Motor neuron (in vitro differentiated cells): Measurements from ENCODE around the gene TIAL1. TPM values are rescaled to one million over a fixed set of nuclear protein-coding genes. Genes with fewer than 3 reads are reported as not detected.
"Not testable (repeated sequence)": the region's sequence is repeated elsewhere in the genome, so short reads cannot be mapped to it uniquely, and the experiment has no call there.

Experiments used
- ATAC-seq, 8 experiments: fragments of 200-7000 bp; cut with Tn5 transposase; replicated peaks in 6 of 8; 2 replicates each; pipeline ENCODE4 v1.8.0; 2021; ENCODE audit warnings: mild to moderate bottlenecking in 8 of 8, moderate library complexity in 8 of 8
- H3K27ac ChIP-seq, 2 donors: fragments of 250-450 bp; sonication (Bioruptor Pico); 2 replicates each; pipeline ENCODE4 v1.9.0; 2021; ENCODE audit warnings: antibody characterized with exemption in 2 of 2, mild to moderate bottlenecking in 2 of 2, moderate library complexity in 1 of 2
- H3K4me1 ChIP-seq, 2 donors: fragments of 250-450 bp; sonication (Bioruptor Pico); replicated peaks in 1 of 2; 2 replicates each; pipeline ENCODE4 v1.6.1; 2021; ENCODE audit warnings: antibody characterized with exemption in 2 of 2, mild to moderate bottlenecking in 2 of 2, moderate library complexity in 1 of 2
- H3K4me3 ChIP-seq, 5 donors: fragments of 250-450 bp; sonication (Bioruptor Pico); 2 replicates each; pipeline ENCODE4 v1.9.0; 2021; ENCODE audit warnings: antibody characterized with exemption in 5 of 5, mild to moderate bottlenecking in 5 of 5, moderate library complexity in 4 of 5
- WGBS, 10 experiments: fragments of 450-650 bp; shearing (Covaris generic); methylation state at CpG; one replicate each; pipeline ENCODE4 v1.0.0; 2022; 5-methylcytosine and 5-hydroxymethylcytosine counted together
- in situ Hi-C, 9 experiments: fragments of 400-800 bp; cut with MboI; loops; one replicate each; pipeline ENCODE4 v1.15.0; 2021; ENCODE audit warnings: low sequenced_read_pairs in 9 of 9, low pct_unique_long_range_greater_than_20kb in 2 of 9; ENCODE audit not compliant: unreplicated experiment in 9 of 9
- total RNA-seq, 8 experiments: library from RNA; unstranded; fragments of 300-600 nt; gene quantifications; 2 replicates each; pipeline versions ENCODE4 v1.2.3 to v1.2.4, GENCODE V29; 2022

TIAL1 gene
- total RNA-seq, 8 experiments from 2014 or later, result 26.3 to 119 (median 44.0) TPM

DNA sequence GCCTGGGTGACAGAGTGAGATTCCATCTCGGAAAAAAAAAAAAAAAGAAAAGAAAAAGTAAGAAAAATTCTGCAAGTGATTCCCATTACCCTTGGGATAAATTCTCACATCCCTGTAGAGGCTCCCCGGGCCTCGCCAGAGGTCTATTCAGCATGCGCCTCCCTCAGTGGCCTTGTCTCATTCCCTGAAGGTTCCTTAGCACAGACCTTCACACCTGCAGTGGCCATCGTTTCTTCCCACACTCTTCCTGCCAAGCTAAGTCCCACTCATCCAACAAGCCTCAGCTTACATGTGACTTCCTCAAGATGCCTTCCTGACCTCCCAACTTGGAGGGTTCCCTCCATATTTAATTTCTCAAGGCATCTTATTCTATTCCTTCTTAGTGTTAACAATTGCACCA, 33.5 kb upstream of the TIAL1 start:
- 33 to 90% (median 82%) methylated on average over 1 to 5 of the region's 5 CpGs; no CpG with 5 or more reads in 1 of the 10 experiments for WGBS, 10 experiments

DNA sequence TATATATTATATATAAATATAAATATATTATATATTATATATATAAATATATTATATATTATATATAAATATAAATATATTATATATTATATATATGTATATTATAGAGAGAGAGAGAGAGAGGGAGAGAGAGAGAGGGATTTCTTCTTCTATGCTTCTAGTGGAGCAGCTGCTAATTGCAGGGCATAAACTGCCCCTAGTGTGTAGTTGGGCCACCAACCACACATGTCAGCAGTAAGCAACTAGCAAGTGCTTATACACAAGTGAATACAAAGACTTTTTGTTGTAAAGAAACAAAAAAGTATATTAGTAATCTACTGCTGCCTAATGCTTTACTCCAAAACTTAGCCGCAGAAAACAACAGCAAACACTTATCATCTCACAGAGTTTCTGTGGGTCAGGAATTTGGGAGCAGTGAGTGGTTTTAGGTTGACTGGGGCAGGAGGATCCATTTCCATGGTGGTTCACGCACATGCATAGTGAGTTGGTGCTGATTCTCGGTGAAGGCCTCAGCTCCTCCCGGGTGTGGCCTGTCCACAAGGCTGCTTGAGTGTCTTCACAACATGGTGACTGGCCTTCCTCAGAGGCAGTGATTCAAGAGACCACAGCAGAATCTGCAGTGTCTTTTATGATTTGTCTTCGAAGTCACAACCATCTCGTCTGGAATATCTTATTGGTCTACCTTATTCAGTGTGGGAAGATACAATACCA, 29.0 kb upstream of the TIAL1 start:
- Histone ChIP-seq H3K4me3 (no peak overlapping the region), H3K4me1 (no peaks in the 10 kb centered on the region), H3K27ac (no peak overlapping the region)
- in situ Hi-C loops, result no loop called here
- ATAC-seq, result no peak
- 92 to 96% (median 92%) methylated on average over 4 to 6 of the region's 6 CpGs; no CpG with 5 or more reads in 7 of the 10 experiments for WGBS, 10 experiments

More for the DNA sequence above, 33.5 kb upstream of the TIAL1 start:
- Histone ChIP-seq H3K4me1 (no peaks in the 10 kb centered on the region), H3K4me3 (no peak overlapping the region), H3K27ac (no peak overlapping the region)
- in situ Hi-C loops, result no loop called here
- ATAC-seq, result no peak

DNA sequence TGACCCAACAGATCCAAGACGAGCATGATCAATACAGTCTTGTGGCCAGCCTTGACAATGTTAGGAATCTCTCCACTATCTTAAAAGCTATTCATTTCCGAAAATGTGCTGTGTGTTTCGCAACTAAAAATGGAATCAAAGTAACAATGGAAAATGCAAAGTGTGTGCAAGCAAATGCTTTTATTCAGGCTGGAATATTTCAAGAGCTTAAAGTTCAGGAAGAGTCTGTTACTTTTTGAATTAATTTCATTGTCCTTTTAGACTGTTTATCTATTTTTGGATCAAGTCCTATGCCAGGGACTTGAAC, 24.3 kb upstream of the TIAL1 start:
- no peak for ATAC-seq
- in situ Hi-C loops, result no loop called here
- no peak overlapping the region for H3K4me3 ChIP-seq
- H3K4me1 ChIP-seq, result no peaks in the 10 kb centered on the region
- WGBS, 10 experiments, result 20 to 93% (median 74%) methylated on average over 1 to 3 of the region's 3 CpGs; no CpG with 5 or more reads in 2 of the 10 experiments
- no peak overlapping the region for H3K27ac ChIP-seq

DNA sequence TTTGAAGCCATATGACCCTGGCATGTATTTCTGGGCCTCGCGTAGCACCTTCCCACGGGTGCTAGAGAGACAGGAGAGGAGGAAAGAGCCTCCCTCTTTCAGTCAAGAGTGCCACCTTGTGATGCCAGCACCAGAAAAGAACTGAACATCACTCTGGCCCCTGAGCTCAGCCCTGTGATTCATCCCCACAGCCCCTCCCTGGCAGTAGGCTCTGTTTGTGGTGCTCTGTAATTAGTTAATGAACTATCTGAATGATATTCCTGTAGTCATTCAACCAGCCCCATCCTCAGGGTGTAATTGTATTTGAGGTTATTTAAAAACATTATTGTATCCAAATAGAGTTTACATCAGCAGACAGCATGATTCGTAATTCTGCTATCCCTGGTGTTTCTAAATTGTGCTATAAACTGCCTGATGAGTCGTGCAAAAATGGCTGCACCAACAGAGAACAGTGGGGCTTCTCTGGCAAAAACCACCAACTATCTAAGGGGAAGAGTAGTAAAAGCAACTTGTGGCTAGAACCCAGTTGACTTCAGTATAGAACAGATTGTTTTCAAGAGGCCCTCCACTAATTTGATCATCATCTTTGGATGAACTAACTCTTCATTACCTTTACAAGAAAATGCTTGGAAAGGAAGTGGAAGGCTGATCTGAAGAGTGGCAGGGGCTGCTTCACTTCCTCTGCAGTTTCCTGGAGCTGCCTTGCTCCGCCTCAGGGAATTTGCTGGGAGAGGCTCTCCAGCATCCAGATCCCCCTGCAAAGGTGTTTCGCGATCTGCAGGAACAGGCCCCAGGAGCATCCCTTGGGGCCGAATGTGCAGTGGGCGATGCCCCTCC, 23.7 kb upstream of the TIAL1 start:
- Histone ChIP-seq H3K4me1 (no peaks in the 10 kb centered on the region), H3K4me3 (no peak overlapping the region), H3K27ac (no peak overlapping the region)
- peak in 5 of 8 experiments; percentile 66 to 96 (median 81) for ATAC-seq
- WGBS, 10 experiments, result 37 to 100% (median 89%) methylated on average over 1 to 6 of the region's 10 CpGs; no CpG with 5 or more reads in 1 of the 10 experiments
- in situ Hi-C loops, result no loop called here

DNA sequence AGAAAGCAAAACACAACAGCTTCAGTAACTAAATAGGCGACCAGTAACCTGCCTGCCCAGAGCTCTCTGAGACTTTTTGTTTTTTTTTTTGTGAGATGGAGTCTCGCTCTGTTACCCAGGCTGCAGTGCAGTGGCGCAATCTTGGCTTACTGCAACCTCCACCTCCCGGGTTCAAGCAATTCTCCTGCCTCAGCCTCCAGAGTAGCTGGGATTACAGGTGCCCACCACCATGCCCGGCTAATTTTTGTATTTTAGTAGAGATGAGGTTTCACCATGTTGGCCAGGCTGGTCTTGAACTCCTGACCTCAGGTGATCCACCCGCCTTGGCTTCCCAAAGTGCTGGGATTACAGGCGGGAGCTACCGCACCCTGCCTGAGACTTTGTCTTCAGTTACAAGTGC, 23.0 kb upstream of the TIAL1 start:
- 80 to 100% (median 93%) methylated on average over 1 to 6 of the region's 8 CpGs; no CpG with 5 or more reads in 3 of the 10 experiments for WGBS, 10 experiments
- H3K4me1 ChIP-seq, ATAC-seq, H3K4me3 ChIP-seq, H3K27ac ChIP-seq, in situ Hi-C loops: not testable (repeated sequence)

DNA sequence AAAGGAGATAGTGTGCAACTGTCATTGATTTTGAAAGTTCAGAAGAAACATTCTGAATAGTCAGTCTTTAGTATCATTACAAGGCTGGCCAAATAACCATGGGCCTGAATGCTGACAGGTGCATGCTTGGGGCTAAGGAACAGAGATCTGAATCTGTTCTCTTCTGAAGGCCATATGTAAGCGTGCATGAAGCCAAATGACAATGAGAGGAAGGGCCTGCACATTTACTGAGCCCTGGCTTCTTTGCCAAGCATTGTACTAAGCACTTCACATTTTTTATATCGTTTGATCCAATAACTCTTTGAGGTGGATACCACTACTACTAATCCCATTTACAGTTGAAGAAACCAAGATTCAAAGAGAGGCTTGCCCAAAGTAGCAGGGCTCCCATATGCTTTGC, 22.5 kb upstream of the TIAL1 start:
- no peak overlapping the region for H3K4me3 ChIP-seq
- H3K27ac ChIP-seq, result no peak overlapping the region
- in situ Hi-C loops, result no loop called here
- peak in 2 of 8 experiments; percentile 7 to 27 for ATAC-seq
- 0 to 100% (median 90%) methylated on average over 1 to 2 of the region's 2 CpGs; no CpG with 5 or more reads in 2 of the 10 experiments for WGBS, 10 experiments
- H3K4me1 ChIP-seq, result no peaks in the 10 kb centered on the region

DNA sequence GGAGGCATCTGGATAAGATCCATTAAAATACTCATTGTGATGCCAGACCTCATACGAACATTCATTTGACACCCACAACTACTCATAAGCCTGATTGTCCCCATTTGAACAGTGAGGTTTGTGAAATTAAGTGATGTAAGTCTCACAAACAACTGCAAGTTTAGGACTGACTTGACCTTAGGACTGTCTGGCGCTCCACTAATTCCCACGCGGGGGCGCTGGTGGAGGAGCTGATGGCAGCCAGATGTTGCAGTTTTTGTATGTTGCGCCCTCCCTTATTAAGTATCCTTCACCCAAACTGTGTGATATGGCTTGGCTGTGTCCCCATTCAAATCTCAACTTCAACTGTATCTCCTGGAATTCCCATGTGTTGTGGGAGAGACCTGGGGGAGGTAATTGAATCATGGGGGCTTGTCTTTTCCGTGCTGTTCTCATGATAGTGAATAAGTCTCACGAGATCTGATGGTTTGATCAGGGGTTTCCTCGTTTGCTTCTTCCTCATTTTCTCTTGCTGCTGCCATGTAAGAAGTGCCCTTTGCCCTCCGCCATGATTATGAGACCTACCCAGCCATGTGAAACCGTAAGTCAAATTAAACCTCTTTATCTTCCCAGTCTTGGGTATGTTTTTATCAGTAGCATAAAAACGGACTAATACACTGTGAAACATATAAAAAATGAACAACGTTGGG, 20.3 kb upstream of the TIAL1 start:
- Histone ChIP-seq H3K27ac (no peak overlapping the region), H3K4me3 (no peak overlapping the region), H3K4me1 (no peaks in the 10 kb centered on the region)
- in situ Hi-C loops, result no loop called here
- peak in 1 of 8 experiments; percentile 76 for ATAC-seq
- WGBS, 10 experiments, result 18 to 100% (median 82%) methylated on average over 1 to 11 of the region's 13 CpGs

DNA sequence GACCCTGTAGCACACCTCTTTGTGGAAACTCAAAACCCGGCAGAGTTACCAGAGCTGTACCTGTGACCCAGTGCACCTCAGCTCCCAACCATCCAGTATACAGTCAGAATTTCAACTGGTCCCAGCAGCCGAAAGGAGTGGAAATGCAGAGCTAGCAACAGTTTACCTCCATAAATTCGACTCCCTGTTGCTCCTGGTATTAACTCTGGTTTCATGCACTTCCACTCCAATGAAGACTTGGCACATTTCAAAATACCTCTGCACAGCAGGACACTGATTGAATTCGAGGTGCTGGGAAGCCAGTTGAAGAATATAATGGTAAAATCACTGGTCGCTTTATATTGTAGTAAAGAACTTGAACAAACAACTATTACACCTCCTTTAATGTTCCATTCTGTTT, 17.9 kb upstream of the TIAL1 start:
- Histone ChIP-seq H3K27ac (no peak overlapping the region), H3K4me3 (no peak overlapping the region), H3K4me1 (no peaks in the 10 kb centered on the region)
- ATAC-seq, result no peak
- in situ Hi-C loops, result no loop called here
- 40 to 100% (median 72%) methylated on average over 1 to 5 of the region's 5 CpGs; no CpG with 5 or more reads in 5 of the 10 experiments for WGBS, 10 experiments

DNA sequence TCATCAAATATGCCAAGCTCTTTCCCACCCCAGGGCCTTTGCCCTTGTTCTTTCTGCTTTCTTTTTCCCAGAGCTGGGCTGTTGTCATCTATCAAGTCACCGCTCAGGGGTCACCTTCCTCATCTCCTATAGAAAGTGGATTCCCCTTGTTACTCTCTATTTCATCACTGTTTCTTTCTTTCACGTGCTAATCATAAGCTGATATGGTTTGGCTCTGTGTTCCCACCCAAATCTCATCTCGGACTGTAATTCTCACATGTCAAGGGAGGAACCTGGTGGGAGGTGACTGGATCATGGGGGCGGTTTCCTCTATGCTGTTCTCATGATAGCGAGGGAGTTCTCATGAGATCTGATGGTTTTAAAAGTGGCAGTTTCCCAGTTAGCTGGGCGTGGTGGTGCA, 17.0 kb upstream of the TIAL1 start:
- WGBS, 10 experiments, result 69 to 96% (median 83%) methylated on average over 2 to 5 of the region's 6 CpGs; no CpG with 5 or more reads in 1 of the 10 experiments
- in situ Hi-C loops, result no loop called here
- no peak for ATAC-seq
- Histone ChIP-seq H3K4me1 (no peaks in the 10 kb centered on the region), H3K27ac (no peak overlapping the region), H3K4me3 (no peak overlapping the region)

DNA sequence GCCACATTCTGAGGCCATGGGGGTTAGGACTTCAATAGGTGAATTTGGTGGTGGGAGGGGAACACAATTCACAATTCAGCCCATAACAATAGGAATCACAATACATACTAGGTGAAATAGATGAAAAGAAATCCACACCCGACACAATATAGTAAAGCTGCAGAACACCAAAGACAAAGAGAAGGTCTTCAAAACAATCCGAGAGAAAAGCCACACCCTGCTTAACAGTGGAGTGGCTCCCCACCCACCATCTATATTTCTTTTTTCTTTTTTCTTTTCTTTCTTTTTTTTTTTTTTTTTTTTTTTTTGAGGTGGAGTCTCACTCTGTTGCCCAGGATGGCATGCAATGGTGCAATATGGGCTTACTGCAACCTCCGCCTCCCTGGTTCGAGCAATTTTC, 14.7 kb upstream of the TIAL1 start:
- WGBS, 10 experiments, result 60 to 91% (median 75%) methylated on average over 1 to 4 of the region's 4 CpGs
- ATAC-seq, result no peak
- in situ Hi-C loops, result no loop called here

DNA sequence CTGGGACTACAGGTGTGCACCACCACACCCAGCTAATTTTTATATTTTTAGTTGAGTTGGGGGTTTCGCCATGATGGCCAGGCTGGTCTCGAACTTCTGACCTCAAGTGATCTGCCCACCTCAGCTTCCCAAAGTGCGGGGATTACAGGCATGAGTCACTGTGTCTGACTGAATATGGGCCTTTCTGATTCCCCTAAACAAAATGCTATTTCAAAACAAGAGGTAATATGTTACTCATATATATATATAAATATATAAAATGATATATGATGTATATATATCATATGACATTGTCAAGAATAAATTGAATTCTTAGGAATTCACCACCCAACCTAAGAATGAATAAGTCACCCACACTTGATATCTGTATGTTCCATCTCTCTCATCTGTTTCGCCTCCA, 12.8 kb upstream of the TIAL1 start:
- H3K4me1 ChIP-seq, result peaks cover 0 to 4% of the 10 kb centered on the region in 2 donors
- in situ Hi-C loops, result no loop called here
- no peak overlapping the region for H3K27ac ChIP-seq
- 66 to 100% (median 94%) methylated on average over 1 to 4 of the region's 4 CpGs for WGBS, 10 experiments
- no peak for ATAC-seq
- H3K4me3 ChIP-seq, result no peak overlapping the region

More for the DNA sequence above, 14.7 kb upstream of the TIAL1 start:
- Histone ChIP-seq H3K4me1 (peaks cover 0 to 4% of the 10 kb centered on the region in 2 donors), H3K4me3 (no peak overlapping the region), H3K27ac (no peak overlapping the region)

DNA sequence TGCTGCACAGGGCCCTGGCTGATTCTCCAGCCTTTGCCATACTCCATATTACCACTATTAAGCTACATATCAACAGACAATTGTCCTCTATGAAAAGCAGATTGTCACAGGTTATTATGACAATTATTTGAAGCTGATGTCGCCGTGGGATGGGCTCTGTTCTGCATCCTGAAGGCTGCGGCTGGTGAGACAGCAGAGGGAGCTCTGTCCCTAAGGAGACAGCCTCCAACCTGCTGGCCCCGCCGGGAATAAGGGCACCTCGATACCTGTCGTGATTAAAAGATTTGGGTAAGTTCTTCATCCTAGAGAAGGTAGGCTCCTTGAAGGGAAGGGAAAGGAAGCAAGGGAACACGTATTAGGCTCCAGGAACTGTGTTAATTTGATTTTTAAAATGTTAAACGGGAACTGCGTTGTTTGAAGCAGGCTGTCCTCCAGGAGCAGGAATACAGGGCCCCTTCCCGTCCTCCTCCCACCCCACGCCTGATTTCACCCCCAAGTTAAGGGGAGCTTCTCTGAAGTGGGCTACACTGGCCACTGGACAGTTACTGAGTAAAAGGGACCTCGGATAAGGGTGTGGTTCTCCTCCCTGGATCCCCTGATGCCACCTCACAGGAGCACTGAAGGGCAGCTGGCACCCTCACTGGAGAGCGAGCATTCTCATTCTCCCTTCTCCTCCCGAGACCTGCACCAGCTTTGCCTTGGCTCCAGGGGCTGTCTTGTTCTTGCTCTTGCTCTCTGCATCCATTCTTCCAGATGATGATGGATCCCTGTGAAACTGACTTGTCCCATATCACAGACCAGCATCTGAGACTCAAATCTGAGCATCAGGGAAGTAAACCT, 11.8 kb upstream of the TIAL1 start:
- no peak overlapping the region for H3K4me3 ChIP-seq
- WGBS, 10 experiments, result 0 to 50% (median 8%) methylated on average over 1 to 12 of the region's 15 CpGs; no CpG with 5 or more reads in 3 of the 10 experiments

More for the DNA sequence above, 11.8 kb upstream of the TIAL1 start:
- ATAC-seq, result peak; percentile 85 to 99 (median 94)
- Histone ChIP-seq H3K4me1 (peaks cover 0 to 4% of the 10 kb centered on the region in 2 donors), H3K27ac (no peak overlapping the region)
- in situ Hi-C loops, result no loop called here
